GM19468 (cell line): Measurements from ENCODE around the gene GLT8D1.
"Not testable (repeated sequence)": the region's sequence is repeated elsewhere in the genome, so short reads cannot be mapped to it uniquely, and the experiment has no call there.

ENCODE experiments used
- ATAC-seq: cut with Tn5 transposase; IDR thresholded peaks from one replicate; pipeline ENCODE4 v1.9.1; 2021; ENCODE audit warnings: mild to moderate bottlenecking, moderate library complexity, moderate number of reproducible peaks; ENCODE audit not compliant: unreplicated experiment; ENCODE audit errors: extremely low read depth

GLT8D1 gene, protein sequence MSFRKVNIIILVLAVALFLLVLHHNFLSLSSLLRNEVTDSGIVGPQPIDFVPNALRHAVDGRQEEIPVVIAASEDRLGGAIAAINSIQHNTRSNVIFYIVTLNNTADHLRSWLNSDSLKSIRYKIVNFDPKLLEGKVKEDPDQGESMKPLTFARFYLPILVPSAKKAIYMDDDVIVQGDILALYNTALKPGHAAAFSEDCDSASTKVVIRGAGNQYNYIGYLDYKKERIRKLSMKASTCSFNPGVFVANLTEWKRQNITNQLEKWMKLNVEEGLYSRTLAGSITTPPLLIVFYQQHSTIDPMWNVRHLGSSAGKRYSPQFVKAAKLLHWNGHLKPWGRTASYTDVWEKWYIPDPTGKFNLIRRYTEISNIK

GRCh38 chr3:52705688-52706686 is at the start of gene GLT8D1, which contains the start of gene SPCS1:
Gene GLT8D1 (minus strand): TSS chr3:52705791. CDS start chr3:52700460, 5,331 bp downstream.
Gene SPCS1 (plus strand): TSS chr3:52706106. CDS start chr3:52706247, 141 bp downstream.
- peak; percentile 61 for ATAC-seq

GRCh38 chr3:52754373-52754772 is 48.8 kb upstream of the GLT8D1 start:
- no peak for ATAC-seq

DNA sequence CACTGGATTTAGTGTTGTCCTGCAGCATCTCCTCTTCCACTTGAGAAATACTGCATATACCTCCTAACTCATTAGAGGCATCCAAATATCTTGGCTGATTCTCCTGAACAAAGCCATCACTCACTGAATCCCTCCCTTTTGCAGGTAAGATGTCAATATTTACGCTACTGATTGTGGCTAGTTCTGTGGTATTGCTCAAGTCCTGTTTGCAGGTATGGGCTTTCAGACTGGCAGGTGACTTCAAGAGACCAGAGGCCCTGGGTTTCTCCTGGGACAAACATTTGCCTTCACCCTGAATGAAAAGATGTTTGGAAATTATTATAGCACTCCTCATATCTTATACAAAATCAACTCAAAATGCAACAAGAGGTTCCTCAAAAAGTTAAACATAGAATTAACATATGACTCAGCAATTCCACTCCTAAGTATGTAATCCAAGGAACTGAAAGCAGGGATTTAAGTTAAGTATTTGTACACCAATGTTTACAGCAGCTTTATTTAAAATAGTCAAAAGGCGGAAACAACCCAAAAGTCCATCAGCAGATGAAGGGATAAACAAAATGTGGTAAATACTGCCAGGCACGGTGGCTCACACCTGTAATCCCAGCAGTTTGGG is 46.6 kb upstream of the GLT8D1 start:
- ATAC-seq = no peak

DNA sequence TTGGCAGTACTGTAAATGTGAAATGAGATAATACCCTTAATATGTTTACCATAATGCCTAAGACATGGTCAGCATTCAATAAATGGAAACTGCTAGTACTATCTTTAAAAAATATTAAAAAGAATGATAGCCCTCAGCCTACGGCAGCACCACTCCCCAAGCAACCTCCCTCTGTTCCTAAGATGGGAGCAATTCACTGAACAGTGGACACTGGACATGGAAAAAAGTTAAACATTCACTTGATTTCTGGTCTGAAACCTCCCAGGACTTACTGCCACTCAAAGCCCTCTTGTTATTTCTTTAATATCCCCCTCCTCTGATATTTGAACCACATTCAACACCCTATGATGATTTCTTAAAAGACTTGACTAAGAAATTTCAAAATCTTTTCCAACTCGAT is 38.1 kb upstream of the GLT8D1 start:
- no peak for ATAC-seq

DNA sequence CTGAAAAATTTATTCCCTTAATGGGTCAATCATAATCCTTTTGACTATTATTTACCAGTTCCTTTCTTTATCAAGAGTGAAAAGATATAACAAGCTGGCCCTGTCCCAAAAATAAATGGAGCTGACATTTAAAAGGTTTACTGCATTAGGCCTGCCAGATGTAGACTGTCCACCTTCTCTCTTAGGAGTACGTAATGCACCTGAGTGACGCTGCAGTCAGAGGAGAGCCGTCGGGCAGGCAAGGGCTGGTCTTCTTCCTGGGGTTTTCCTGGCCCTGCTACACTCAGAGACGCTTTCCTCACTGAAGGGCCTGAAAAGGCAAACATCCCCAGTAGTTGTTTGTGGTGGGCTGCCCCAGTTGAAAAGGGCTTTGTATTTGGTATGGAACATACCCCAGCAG is 37.6 kb upstream of the GLT8D1 start:
- ATAC-seq = no peak

GRCh38 chr3:52742418-52743041 is 36.9 kb upstream of the GLT8D1 start:
- ATAC-seq = no peak

DNA sequence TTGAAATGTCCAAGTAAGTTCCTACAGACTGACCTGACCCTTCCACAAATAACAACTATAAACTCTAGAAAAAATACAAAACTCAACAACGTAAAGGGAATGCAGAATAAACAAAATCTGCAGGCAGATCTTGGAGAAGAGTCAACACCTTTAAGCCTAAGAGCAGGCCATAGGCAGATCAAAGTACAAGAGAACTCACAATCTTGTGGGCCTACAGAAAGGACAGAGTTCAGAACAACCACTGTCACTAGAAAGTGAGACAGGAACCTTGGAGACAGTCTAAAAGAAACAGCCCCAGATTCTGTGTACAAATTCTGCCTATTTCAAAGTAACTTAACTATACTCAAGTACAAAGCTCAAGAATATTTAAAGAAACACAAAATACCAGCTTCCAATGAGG is 34.1 kb upstream of the GLT8D1 start:
- ATAC-seq = no peak

- ATAC-seq = no peak
Measured at GRCh38 chr3:52733256-52733891, 27.8 kb upstream of the GLT8D1 start.

- no peak for ATAC-seq
Measured at GRCh38 chr3:52731590-52731989, 26.0 kb upstream of the GLT8D1 start.

DNA sequence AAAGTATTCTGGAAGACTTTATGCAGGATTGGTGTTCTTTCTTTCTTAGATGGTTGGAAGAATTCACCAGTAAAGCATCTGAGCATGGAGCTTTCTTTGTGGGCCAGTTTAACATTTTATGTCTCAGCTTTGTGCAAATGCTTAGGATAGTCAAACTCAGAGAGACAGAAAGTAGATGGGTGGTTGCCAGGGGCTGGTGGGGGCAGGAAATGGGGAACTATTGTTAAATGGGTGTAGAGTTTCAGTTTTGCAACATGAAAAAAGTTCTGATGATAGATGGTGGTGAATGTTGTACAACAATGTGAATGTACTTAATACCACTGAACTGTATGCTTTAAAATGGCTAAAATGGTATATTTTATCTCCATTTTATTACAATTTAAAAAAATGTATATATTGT is 25.1 kb upstream of the GLT8D1 start:
- no peak for ATAC-seq

- ATAC-seq = not testable (repeated sequence)
Measured at GRCh38 chr3:52728753-52729152, 23.2 kb upstream of the GLT8D1 start.

DNA sequence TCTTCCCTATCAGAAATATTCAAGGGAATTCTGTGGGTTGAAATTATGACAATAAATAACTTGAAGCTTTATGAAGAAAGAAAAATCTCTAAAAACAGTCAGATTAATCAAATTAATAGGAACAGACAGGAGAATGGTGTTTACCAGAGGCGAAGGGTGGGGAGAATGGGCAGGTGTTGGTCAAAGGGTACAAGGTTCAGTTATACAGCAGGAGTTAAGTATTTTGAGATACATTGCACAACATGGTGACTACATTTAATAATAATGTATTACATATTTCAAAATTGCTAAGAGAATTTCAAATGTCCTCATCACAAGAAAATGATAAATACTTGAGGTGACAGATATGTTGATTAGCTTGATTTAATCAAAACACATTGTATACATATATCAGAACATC is 18.9 kb upstream of the GLT8D1 start:
- ATAC-seq = no peak

GRCh38 chr3:52723935-52724334 is 18.3 kb upstream of the GLT8D1 start:
- no peak for ATAC-seq

DNA sequence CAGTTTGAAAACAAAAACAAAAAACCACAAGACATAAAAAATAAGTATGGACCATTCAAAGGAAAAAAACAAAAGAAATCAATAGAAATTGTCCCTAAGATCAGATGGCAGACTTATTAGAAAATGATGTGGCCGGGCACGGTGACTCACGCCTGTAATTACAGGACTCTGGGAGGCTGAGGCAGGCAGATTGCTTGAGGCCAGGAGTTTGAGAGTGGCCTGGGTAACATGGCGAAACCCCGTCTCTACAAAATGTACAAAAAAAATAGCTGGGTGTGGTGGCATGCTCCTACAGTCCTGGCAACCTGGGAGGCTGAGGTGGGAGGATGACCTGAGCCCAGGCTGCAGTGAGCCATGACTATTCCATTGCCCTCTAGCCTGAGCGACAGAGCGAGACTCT is 16.9 kb upstream of the GLT8D1 start:
- no peak for ATAC-seq

DNA sequence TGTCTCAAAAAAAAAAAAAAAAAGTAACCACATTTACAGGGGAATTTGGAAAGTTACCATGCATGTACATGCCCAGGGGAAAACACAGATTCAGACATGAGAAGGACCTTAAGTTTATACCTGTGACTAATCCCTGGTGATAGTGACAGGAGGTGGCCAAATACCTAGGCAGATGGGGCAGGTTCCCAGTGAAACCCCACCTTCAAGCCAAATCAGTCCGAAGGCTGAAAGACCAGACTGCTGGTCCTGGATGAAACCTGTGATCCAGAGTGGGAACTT is 16.1 kb upstream of the GLT8D1 start:
- ATAC-seq = no peak

- ATAC-seq = no peak
Measured at GRCh38 chr3:52721002-52721729, 15.6 kb upstream of the GLT8D1 start.

DNA sequence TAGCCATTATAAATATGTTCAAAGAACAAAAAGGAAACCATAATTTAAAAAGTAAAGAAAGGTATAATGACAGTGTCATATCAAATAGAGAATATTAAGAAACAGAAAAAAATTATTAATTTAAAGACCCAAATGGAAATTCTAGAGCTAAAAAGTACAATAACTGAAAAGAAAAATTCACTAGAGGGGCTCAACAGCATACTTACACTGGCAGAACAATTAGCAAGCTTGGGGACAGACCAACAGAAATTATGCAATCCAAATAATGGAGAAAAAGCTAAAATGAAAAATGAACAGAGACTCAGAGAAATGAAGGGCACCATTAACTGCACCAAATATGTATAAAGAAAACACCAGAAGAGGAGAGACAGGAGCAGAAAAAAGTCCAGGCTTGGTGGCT is 14.0 kb upstream of the GLT8D1 start:
- no peak for ATAC-seq

DNA sequence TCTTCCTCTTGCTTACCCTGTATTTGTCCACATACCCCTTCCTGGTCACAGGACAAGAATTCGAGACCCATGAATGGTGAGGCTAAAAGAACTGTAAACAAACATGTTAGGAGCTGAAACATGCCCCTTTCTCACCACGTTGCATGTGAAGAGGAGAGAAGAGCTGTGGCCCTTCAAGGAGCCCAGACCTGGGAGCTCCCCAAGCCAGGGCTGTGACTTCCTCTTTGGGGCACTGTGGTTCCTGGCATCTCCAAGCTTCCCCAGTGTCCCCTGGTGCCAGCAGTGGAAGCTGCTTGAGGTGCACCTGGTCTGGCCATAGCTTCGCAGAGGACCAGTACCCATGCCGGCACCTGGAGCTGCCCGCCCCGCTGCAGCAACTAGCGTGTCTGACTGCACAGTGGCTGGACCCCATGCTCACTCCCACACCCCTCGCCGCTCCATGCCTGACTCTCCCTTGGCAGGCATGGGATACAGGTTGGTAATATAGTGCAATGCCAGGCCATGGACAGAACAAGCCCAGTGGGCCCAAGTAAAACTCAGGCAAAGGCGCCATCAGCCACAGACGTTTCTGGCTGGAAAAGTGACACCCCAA is 10.2 kb upstream of the GLT8D1 start:
- no peak for ATAC-seq
